IMR-90 (cell line): ENCODE measurements around the gene OSBPL3. TPM values are rescaled to one million over a fixed set of nuclear protein-coding genes. Genes with fewer than 3 reads are reported as not detected.

Source experiments
- ATAC-seq: fragments of 200-7000 bp; cut with Tn5 transposase; 2 replicates; pipeline ENCODE4 v1.9.1; 2020; ENCODE audit warnings: low read depth, mild to moderate bottlenecking, moderate library complexity
- BruUV-seq: library from RNA; stranded (reverse); fragments of 400-500 nt; replicated peaks from 2 replicates; lab custom pipeline; 2021; lab: Mats Ljungman, UMichigan
- CTCF ChIA-PET: fragments of 300-600 bp; formaldehyde crosslinking; extraction: SDS; loops from one replicate; lab custom pipeline; 2021; ENCODE audit warnings: antibody characterized with exemption; lab: Yijun Ruan, JAX
- POLR2A ChIA-PET: fragments of 300-600 bp; sonication (Branson Sonifier 250); formaldehyde crosslinking; loops from one replicate; lab custom pipeline; 2022; ENCODE audit warnings: antibody characterized with exemption; ENCODE audit not compliant: unreplicated experiment; lab: Charles Lee
- DNase-seq: peaks from one replicate; pipeline ENCODE4 v3.0.0; 2013
- H2AFZ ChIP-seq: replicated peaks from 2 replicates; pipeline ENCODE3; 2013; ENCODE audit warnings: low read length, mild to moderate bottlenecking; ENCODE audit not compliant: poor library complexity
- H2AK5ac ChIP-seq: 2 replicates; pipeline ENCODE4 v1.6.1; 2013; ENCODE audit warnings: low read depth, low read length, inconsistent platforms
- H2AK9ac ChIP-seq: replicated peaks from 2 replicates; pipeline ENCODE3; 2013; ENCODE audit warnings: mild to moderate bottlenecking, low read depth, low read length, moderate library complexity; ENCODE audit not compliant: poor library complexity
- H2BK120ac ChIP-seq: 2 replicates; pipeline ENCODE4 v1.6.1; 2013; ENCODE audit warnings: low read depth, low read length, inconsistent platforms
- H2BK15ac ChIP-seq: 3 replicates; pipeline ENCODE4 v1.6.1; 2013; ENCODE audit warnings: low read depth, low read length, inconsistent platforms
- H2BK20ac ChIP-seq: 2 replicates; pipeline ENCODE4 v1.6.1; 2013; ENCODE audit warnings: low read depth, mild to moderate bottlenecking, inconsistent platforms, low read length, moderate library complexity
- H2BK5ac ChIP-seq: 2 replicates; pipeline ENCODE4 v1.6.1; 2013; ENCODE audit warnings: mild to moderate bottlenecking, low read depth, low read length, inconsistent platforms; ENCODE audit not compliant: poor library complexity, severe bottlenecking
- H3K14ac ChIP-seq: replicated peaks from 2 replicates; pipeline ENCODE4 v1.6.1; 2013; ENCODE audit warnings: low read depth, low read length, inconsistent platforms
- H3K18ac ChIP-seq: 2 replicates; pipeline ENCODE4 v1.6.1; 2013; ENCODE audit warnings: low read depth, low read length, control low read depth
- H3K23ac ChIP-seq: 2 replicates; pipeline ENCODE4 v1.6.1; 2013; ENCODE audit warnings: low read depth, low read length, inconsistent platforms
- H3K27ac ChIP-seq: 2 replicates; pipeline ENCODE4 v1.5.1; 2013; ENCODE audit warnings: mild to moderate bottlenecking, control low read depth, low read length; ENCODE audit not compliant: insufficient read depth
- H3K27me3 ChIP-seq: 2 replicates; pipeline ENCODE4 v1.6.1; 2013; ENCODE audit warnings: low read length; ENCODE audit not compliant: control insufficient read depth, insufficient read depth
- H3K36me3 ChIP-seq: 2 replicates; pipeline ENCODE4 v1.6.1; 2013; ENCODE audit warnings: low read length, mixed read lengths; ENCODE audit not compliant: control insufficient read depth, insufficient read depth
- H3K4ac ChIP-seq: 2 replicates; pipeline ENCODE4 v1.6.1; 2013; ENCODE audit warnings: low read depth, low read length, inconsistent platforms
- H3K4me1 ChIP-seq: 2 replicates; pipeline ENCODE4 v1.6.1; 2013; ENCODE audit warnings: low read length, mixed read lengths; ENCODE audit not compliant: control insufficient read depth, insufficient read depth
- H3K4me2 ChIP-seq: 2 replicates; pipeline ENCODE4 v1.6.1; 2013; ENCODE audit warnings: low read depth, mild to moderate bottlenecking, control low read depth, low read length, moderate library complexity
- H3K4me3 ChIP-seq: 2 replicates; pipeline ENCODE4 v1.5.1; 2013; ENCODE audit warnings: low read depth, mild to moderate bottlenecking, control low read depth, low read length, moderate library complexity; ENCODE audit not compliant: insufficient read depth
- H3K56ac ChIP-seq: 2 replicates; pipeline ENCODE4 v1.6.1; 2013; ENCODE audit warnings: low read length, inconsistent platforms; ENCODE audit not compliant: insufficient read depth; ENCODE audit errors: extremely low read depth
- H3K79me1 ChIP-seq, 2 experiments: 2 replicates each; pipeline ENCODE4 v1.6.1; 2013; ENCODE audit warnings: low read length in 2 of 2, inconsistent platforms in 1 of 2, low read depth in 1 of 2
- H3K9ac ChIP-seq: 2 replicates; pipeline ENCODE4 v1.6.1; 2013; ENCODE audit warnings: low read depth, low read length, control low read depth
- H3K9me1 ChIP-seq: 2 replicates; pipeline ENCODE4 v1.6.1; 2013; ENCODE audit warnings: low read length, inconsistent platforms; ENCODE audit not compliant: insufficient read depth
- H3K9me3 ChIP-seq: 2 replicates; pipeline ENCODE4 v1.6.1; 2013; ENCODE audit warnings: low read length; ENCODE audit not compliant: control insufficient read depth, insufficient read depth
- H4K20me1 ChIP-seq: 2 replicates; pipeline ENCODE4 v1.6.1; 2013; ENCODE audit warnings: low read length, inconsistent platforms; ENCODE audit not compliant: insufficient read depth
- H4K5ac ChIP-seq: 2 replicates; pipeline ENCODE4 v1.6.1; 2013; ENCODE audit warnings: mild to moderate bottlenecking, low read depth, low read length, control low read depth
- H4K8ac ChIP-seq, 2 experiments: 2 replicates each; pipeline ENCODE4 v1.6.1; 2013; ENCODE audit warnings: low read depth in 2 of 2, low read length in 2 of 2, control low read depth in 1 of 2, inconsistent platforms in 1 of 2
- H4K91ac ChIP-seq: 2 replicates; pipeline ENCODE4 v1.6.1; 2013; ENCODE audit warnings: low read depth, low read length, inconsistent platforms; ENCODE audit not compliant: insufficient read depth
- BHLHE40 ChIP-seq: fragments of 150-350 bp; IDR thresholded peaks from 2 replicates; pipeline ENCODE4 v1.6.1; 2016; ENCODE audit warnings: mild to moderate bottlenecking, low read depth, low read length
- CEBPB ChIP-seq: IDR thresholded peaks from 2 replicates; pipeline ENCODE4 v1.6.1; 2012; ENCODE audit warnings: low read depth, low read length, improper control_type of control experiment
- CHD1 ChIP-seq: IDR thresholded peaks from 2 replicates; pipeline ENCODE4 v1.6.1; 2012; ENCODE audit warnings: low read depth, low read length, improper control_type of control experiment
- FOS ChIP-seq: fragments of 150-350 bp; IDR thresholded peaks from 2 replicates; pipeline ENCODE4 v1.6.1; 2016; ENCODE audit warnings: low read depth, low read length
- MAFK ChIP-seq: IDR thresholded peaks from 2 replicates; pipeline ENCODE4 v1.6.1; 2012; ENCODE audit warnings: low read depth, low read length, improper control_type of control experiment
- MAZ ChIP-seq: IDR thresholded peaks from 2 replicates; pipeline ENCODE4 v1.6.1; 2012; ENCODE audit warnings: low read depth, mild to moderate bottlenecking, low read length, improper control_type of control experiment, moderate library complexity, borderline replicate concordance
- MXI1 ChIP-seq: IDR thresholded peaks from 2 replicates; pipeline ENCODE4 v1.6.1; 2012; ENCODE audit warnings: low read depth, mild to moderate bottlenecking, low read length, moderate library complexity, borderline replicate concordance
- NFE2L2 ChIP-seq: fragments of 150-350 bp; IDR thresholded peaks from 2 replicates; pipeline ENCODE4 v1.6.1; 2016; ENCODE audit warnings: low read depth, mild to moderate bottlenecking, low read length
- POLR2A ChIP-seq: IDR thresholded peaks from 2 replicates; pipeline ENCODE4 v1.6.1; 2012; ENCODE audit warnings: mild to moderate bottlenecking, low read depth, low read length
- RAD21 ChIP-seq: IDR thresholded peaks from 2 replicates; pipeline ENCODE4 v1.6.1; 2012; ENCODE audit warnings: low read length, improper control_type of control experiment
- RCOR1 ChIP-seq: IDR thresholded peaks from 2 replicates; pipeline ENCODE4 v1.6.1; 2012; ENCODE audit warnings: mild to moderate bottlenecking, low read length, improper control_type of control experiment; ENCODE audit not compliant: insufficient replicate concordance
- RFX5 ChIP-seq: IDR thresholded peaks from 2 replicates; pipeline ENCODE4 v1.8.0; 2012; ENCODE audit warnings: low read depth, mild to moderate bottlenecking, low read length, moderate library complexity
- SMC3 ChIP-seq: fragments of 150-350 bp; IDR thresholded peaks from 2 replicates; pipeline ENCODE4 v1.6.1; 2016; ENCODE audit warnings: low read depth, mild to moderate bottlenecking, antibody characterized with exemption, low read length, moderate library complexity
- WGBS, 2 experiments: methylation state at CpG; one replicate each; pipeline versions ENCODE4 v1.1.5 to v1.1.7; 2013; ENCODE audit warnings: missing lambda C conversion rate in 2 of 2; ENCODE audit not compliant: insufficient read length in 1 of 2; ENCODE audit errors: extremely low coverage in 2 of 2; 5-methylcytosine and 5-hydroxymethylcytosine counted together
- dilution Hi-C: fragments of 300-500 bp; cut with HindIII; formaldehyde crosslinking; loops from one replicate; pipeline ENCODE4 v1.14.3; 2018; ENCODE audit warnings: low sequenced_read_pairs; ENCODE audit not compliant: unreplicated experiment
- in situ Hi-C: fragments of 300-500 bp; cut with MboI; formaldehyde crosslinking; loops from 3 replicates; pipeline ENCODE4 v1.14.3; 2019; ENCODE audit warnings: low sequenced_read_pairs, inconsistent platforms, mixed read lengths
- intact Hi-C: fragments of 100-400 bp; cut with micrococcal nuclease; formaldehyde crosslinking; loops from 2 replicates; pipeline ENCODE4 v1.10.0; 2022
- polyA plus RNA-seq, 3 experiments: library from polyadenylated mRNA; depleted of rRNA; stranded (reverse); fragments of >200 nt; gene quantifications; 2 replicates each; pipeline ENCODE4 v1.2.3, GENCODE V29; 2012; ENCODE audit warnings: low replicate concordance in 1 of 3
- total RNA-seq: library from RNA; depleted of rRNA; stranded (reverse); fragments of >200 nt; gene quantifications from 2 replicates; pipeline ENCODE4 v1.2.3, GENCODE V29; 2012
- TF ChIP-seq, protein P1 (sequence below): conservative IDR thresholded peaks from 2 replicates; pipeline ENCODE4 v1.5.1; 2012; ENCODE audit warnings: mild to moderate bottlenecking, low read depth, low read length, improper control_type of control experiment
- TF ChIP-seq, protein P2 (sequence below): fragments of 150-350 bp; IDR thresholded peaks from 2 replicates; pipeline ENCODE4 v1.6.1; 2017; ENCODE audit warnings: mild to moderate bottlenecking, antibody characterized with exemption, low read length, low read depth
- TF ChIP-seq, protein P3 (sequence below): fragments of 150-350 bp; IDR thresholded peaks from 2 replicates; pipeline ENCODE4 v1.6.1; 2016; ENCODE audit warnings: low read depth, mild to moderate bottlenecking, low read length, moderate library complexity, borderline replicate concordance

The OSBPL3 gene
- total and polyA plus RNA-seq, 2 of the 4 experiments (the other 2 are of a cell fraction), result 18.0 to 29.9 TPM

DNA sequence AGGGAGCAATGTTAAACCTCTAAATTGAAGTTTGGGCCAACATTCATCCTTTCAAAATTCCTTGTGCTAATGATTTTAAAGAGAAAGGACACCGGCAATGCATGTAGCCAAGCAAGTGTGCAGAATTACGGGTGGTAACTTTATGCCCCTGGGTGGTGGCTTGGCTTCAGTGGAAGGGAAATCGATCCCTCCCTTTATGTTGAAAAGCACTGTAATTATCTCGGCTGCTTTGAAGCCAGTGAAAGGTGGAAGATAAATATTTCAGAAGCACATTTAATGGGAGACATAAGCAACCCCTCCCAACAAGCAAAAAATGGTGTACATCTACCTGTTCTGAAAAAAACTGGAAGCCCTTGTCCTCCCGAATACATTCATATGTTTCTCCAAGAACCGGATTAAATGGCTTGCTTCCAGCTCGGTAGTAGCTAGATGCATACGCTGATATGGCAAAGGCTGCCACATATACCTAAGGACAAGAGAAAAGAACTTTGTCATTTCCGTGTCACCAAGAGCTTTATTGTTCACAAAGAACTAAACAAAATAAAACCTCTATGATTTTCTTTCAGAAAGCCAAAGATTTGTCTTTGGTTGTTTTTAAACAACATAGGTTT, 149.4 kb downstream of the OSBPL3 start:
- H2AK9ac ChIP-seq, result no peak overlapping the region
- H3K4ac ChIP-seq, result peak overlapping the region; percentile 70; the same call in 1 of the 2 replicates
- H3K14ac ChIP-seq, result 0 out of 2 replicates have a peak overlapping the region, but pooled peaks have one; percentile 16
- POLR2A ChIA-PET, result no interaction called here
- intact Hi-C loops, result no loop called here
- no peak overlapping the region for H4K5ac ChIP-seq
- no peak overlapping the region for H2AFZ ChIP-seq
- peaks cover 27% of the 10 kb centered on the region for H3K9me1 ChIP-seq
- no peak for ATAC-seq
- CTCF ChIA-PET, result no interaction called here
- no peak overlapping the region for H3K18ac ChIP-seq
- no TSS peak for BruUV-seq
- H2BK15ac ChIP-seq, result no peak overlapping the region
- no peak overlapping the region for H3K23ac ChIP-seq
- H2BK5ac ChIP-seq, result peak overlapping the region; percentile 28
- H3K4me3 ChIP-seq, result no peak overlapping the region
- peaks cover 0 to 42% of the 10 kb centered on the region in 2 experiments; a peak in 2 of 4 replicates for H3K79me1 ChIP-seq
- WGBS, 2 experiments, result 82% methylated on average over 3 of the region's 9 CpGs; no CpG with 5 or more reads in 1 of the 2 experiments
- H3K27ac ChIP-seq, result no peak overlapping the region
- no peaks in the 10 kb centered on the region for H3K27me3 ChIP-seq
- H3K56ac ChIP-seq, result no peak overlapping the region
- no peaks in the 10 kb centered on the region for H3K9me3 ChIP-seq
- H3K9ac ChIP-seq, result no peak overlapping the region
- H2AK5ac ChIP-seq, result peak overlapping the region; percentile 47; the same call in 1 of the 2 replicates
- peaks cover 20% of the 10 kb centered on the region for H3K4me1 ChIP-seq
- no peak overlapping the region for H4K8ac ChIP-seq
- no peaks in the 10 kb centered on the region for H4K20me1 ChIP-seq
- in situ Hi-C loops, result no loop called here
- dilution Hi-C loops, result no loop called here
- TF ChIP-seq RCOR1 (no peak), MXI1 (no peak), MAFK (no peak), BHLHE40 (no peak), RAD21 (no peak), SMC3 (no peak), CEBPB (no peak), CHD1 (no peak), POLR2A (no peak), FOS (no peak), NFE2L2 (no peak), RFX5 (no peak), MAZ (no peak)
- TF ChIP-seq, protein P1, sequence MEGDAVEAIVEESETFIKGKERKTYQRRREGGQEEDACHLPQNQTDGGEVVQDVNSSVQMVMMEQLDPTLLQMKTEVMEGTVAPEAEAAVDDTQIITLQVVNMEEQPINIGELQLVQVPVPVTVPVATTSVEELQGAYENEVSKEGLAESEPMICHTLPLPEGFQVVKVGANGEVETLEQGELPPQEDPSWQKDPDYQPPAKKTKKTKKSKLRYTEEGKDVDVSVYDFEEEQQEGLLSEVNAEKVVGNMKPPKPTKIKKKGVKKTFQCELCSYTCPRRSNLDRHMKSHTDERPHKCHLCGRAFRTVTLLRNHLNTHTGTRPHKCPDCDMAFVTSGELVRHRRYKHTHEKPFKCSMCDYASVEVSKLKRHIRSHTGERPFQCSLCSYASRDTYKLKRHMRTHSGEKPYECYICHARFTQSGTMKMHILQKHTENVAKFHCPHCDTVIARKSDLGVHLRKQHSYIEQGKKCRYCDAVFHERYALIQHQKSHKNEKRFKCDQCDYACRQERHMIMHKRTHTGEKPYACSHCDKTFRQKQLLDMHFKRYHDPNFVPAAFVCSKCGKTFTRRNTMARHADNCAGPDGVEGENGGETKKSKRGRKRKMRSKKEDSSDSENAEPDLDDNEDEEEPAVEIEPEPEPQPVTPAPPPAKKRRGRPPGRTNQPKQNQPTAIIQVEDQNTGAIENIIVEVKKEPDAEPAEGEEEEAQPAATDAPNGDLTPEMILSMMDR, result no peak
- TF ChIP-seq, protein P2, sequence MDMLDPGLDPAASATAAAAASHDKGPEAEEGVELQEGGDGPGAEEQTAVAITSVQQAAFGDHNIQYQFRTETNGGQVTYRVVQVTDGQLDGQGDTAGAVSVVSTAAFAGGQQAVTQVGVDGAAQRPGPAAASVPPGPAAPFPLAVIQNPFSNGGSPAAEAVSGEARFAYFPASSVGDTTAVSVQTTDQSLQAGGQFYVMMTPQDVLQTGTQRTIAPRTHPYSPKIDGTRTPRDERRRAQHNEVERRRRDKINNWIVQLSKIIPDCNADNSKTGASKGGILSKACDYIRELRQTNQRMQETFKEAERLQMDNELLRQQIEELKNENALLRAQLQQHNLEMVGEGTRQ, result no peak
- TF ChIP-seq, protein P3, sequence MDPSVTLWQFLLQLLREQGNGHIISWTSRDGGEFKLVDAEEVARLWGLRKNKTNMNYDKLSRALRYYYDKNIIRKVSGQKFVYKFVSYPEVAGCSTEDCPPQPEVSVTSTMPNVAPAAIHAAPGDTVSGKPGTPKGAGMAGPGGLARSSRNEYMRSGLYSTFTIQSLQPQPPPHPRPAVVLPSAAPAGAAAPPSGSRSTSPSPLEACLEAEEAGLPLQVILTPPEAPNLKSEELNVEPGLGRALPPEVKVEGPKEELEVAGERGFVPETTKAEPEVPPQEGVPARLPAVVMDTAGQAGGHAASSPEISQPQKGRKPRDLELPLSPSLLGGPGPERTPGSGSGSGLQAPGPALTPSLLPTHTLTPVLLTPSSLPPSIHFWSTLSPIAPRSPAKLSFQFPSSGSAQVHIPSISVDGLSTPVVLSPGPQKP, result no peak
- H3K36me3 ChIP-seq, result peaks cover 3% of the 10 kb centered on the region
- peak overlapping the region; percentile 17; the same call in 1 of the 2 replicates for H4K91ac ChIP-seq
- no peak for DNase-seq
- H2BK20ac ChIP-seq, result peak overlapping the region; percentile 71
- peak overlapping the region; percentile 57; the same call in 1 of the 2 replicates for H2BK120ac ChIP-seq
- no peak overlapping the region for H3K4me2 ChIP-seq
